Large intestine (tissue), 3 donors: ENCODE results near the gene C1GALT1. TPM values are rescaled to one million over a fixed set of nuclear protein-coding genes. Genes with fewer than 3 reads are reported as not detected.
"Not testable (repeated sequence)": the region's sequence is repeated elsewhere in the genome, so short reads cannot be mapped to it uniquely, and the experiment has no call there.

Experiments
- DNase-seq, 2 donors: peaks; one replicate each; pipeline versions ENCODE4 v3.0.0 to v3.0.0-alpha.2; 2013
- H3K27ac ChIP-seq: one replicate; pipeline ENCODE4 v1.5.1; 2013; ENCODE audit warnings: low read length
- H3K27me3 ChIP-seq: 2 replicates; pipeline ENCODE4 v1.6.1; 2013; ENCODE audit warnings: low read length; ENCODE audit not compliant: control insufficient read depth, insufficient read depth
- H3K36me3 ChIP-seq: 2 replicates; pipeline ENCODE4 v1.6.1; 2013; ENCODE audit warnings: low read length; ENCODE audit not compliant: control insufficient read depth, insufficient read depth
- H3K4me1 ChIP-seq: one replicate; pipeline ENCODE4 v1.6.1; 2013; ENCODE audit warnings: low read length; ENCODE audit not compliant: control insufficient read depth, insufficient read depth
- H3K4me3 ChIP-seq: one replicate; pipeline ENCODE4 v1.5.1; 2013; ENCODE audit warnings: low read length
- H3K9me3 ChIP-seq: one replicate; pipeline ENCODE4 v1.6.1; 2013; ENCODE audit warnings: mild to moderate bottlenecking, low read depth, low read length, moderate library complexity; ENCODE audit not compliant: control insufficient read depth
- WGBS: methylation state at CpG from one replicate; pipeline ENCODE4 v1.1.5; 2013; ENCODE audit warnings: low lambda C conversion rate; ENCODE audit not compliant: insufficient coverage; 5-methylcytosine and 5-hydroxymethylcytosine counted together
- polyA plus RNA-seq: library from polyadenylated mRNA; unstranded; fragments of 120-200 nt; gene quantifications from one replicate; pipeline ENCODE4 v1.2.1, GENCODE V29; 2013

The C1GALT1 gene
- polyA plus RNA-seq, 1 donor, result 54.7 TPM

- Histone ChIP-seq H3K36me3 (peaks cover 3% of the 10 kb centered on the region), H3K9me3 (peaks cover 9% of the 10 kb centered on the region), H3K27me3 (no peaks in the 10 kb centered on the region), H3K4me1 (no peaks in the 10 kb centered on the region), H3K4me3 (no peak overlapping the region), H3K27ac (no peak overlapping the region)
- DNase-seq, result no peak
- no CpG with 5 or more reads among the region's 1 CpG for WGBS
Observed at GRCh38 chr7:7228967-7229366, 46.6 kb downstream of the C1GALT1 start.

DNA sequence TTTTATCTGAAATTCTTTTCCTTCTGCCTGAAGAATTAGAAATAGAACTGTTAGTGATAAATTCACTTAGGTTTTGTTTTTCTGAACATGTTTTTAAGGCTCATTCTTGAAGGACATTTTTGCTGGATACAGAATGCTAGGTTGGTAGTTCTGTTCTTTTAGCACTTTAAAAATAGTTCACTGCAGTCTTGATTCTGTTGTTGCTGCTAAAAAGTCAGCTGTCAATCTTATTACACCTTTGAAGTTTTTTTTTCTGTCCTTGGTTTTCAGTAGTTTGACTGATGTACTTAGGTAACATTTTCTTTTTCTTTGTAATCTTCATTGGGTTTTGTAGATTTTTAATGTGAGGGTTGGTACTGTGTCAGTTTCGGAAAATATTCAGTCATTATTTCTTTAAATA lies 48.7 kb downstream of the C1GALT1 start:
- no CpG with 5 or more reads among the region's 1 CpG for WGBS
- Histone ChIP-seq H3K27ac (no peak overlapping the region), H3K27me3 (no peaks in the 10 kb centered on the region), H3K4me3 (no peak overlapping the region), H3K4me1 (no peaks in the 10 kb centered on the region), H3K36me3 (peaks cover 3% of the 10 kb centered on the region), H3K9me3 (peaks cover 9% of the 10 kb centered on the region)
- no peak for DNase-seq

DNA sequence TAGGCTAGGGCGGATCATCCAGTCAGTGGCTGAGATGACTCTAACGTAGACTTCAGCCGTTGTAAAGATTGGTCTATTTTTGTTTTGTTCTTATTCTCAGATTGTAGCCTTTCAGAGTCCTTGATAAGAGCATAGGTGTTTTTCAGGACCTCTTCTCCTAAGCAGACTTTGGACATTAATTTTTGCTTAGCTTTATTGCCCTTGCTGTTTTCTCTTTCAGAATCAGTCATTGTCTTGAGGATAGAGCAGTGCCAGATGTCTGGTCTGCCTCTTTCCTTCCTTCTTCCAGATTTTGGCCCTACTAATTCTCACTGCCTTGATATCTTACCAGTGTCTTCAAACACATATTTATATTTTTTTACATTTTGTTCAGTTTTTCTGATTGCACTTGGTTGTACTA lies 49.5 kb downstream of the C1GALT1 start:
- H3K4me3 ChIP-seq, result no peak overlapping the region
- H3K27ac ChIP-seq, result no peak overlapping the region
- H3K4me1 ChIP-seq, result no peaks in the 10 kb centered on the region
- H3K9me3 ChIP-seq, result peaks cover 9% of the 10 kb centered on the region
- peaks cover 3% of the 10 kb centered on the region for H3K36me3 ChIP-seq
- WGBS, result no CpG with 5 or more reads among the region's 3 CpGs
- H3K27me3 ChIP-seq, result no peaks in the 10 kb centered on the region
- DNase-seq, result no peak

- no peak for DNase-seq
- Histone ChIP-seq H3K9me3 (peaks cover 9% of the 10 kb centered on the region), H3K27me3 (no peaks in the 10 kb centered on the region), H3K27ac (no peak overlapping the region), H3K4me3 (no peak overlapping the region), H3K4me1 (no peaks in the 10 kb centered on the region), H3K36me3 (peaks cover 18% of the 10 kb centered on the region)
- WGBS, result no CpG with 5 or more reads among the region's 3 CpGs
Observed at GRCh38 chr7:7235347-7235746, 53.0 kb downstream of the C1GALT1 start.

- WGBS, result no CpG with 5 or more reads among the region's 1 CpG
- Histone ChIP-seq H3K9me3 (peaks cover 3% of the 10 kb centered on the region), H3K27ac (no peak overlapping the region), H3K4me1 (no peaks in the 10 kb centered on the region), H3K27me3 (no peaks in the 10 kb centered on the region), H3K4me3 (no peak overlapping the region), H3K36me3 (peaks cover 18% of the 10 kb centered on the region)
- no peak for DNase-seq
Observed at GRCh38 chr7:7236041-7236440, 53.7 kb downstream of the C1GALT1 start.

DNA sequence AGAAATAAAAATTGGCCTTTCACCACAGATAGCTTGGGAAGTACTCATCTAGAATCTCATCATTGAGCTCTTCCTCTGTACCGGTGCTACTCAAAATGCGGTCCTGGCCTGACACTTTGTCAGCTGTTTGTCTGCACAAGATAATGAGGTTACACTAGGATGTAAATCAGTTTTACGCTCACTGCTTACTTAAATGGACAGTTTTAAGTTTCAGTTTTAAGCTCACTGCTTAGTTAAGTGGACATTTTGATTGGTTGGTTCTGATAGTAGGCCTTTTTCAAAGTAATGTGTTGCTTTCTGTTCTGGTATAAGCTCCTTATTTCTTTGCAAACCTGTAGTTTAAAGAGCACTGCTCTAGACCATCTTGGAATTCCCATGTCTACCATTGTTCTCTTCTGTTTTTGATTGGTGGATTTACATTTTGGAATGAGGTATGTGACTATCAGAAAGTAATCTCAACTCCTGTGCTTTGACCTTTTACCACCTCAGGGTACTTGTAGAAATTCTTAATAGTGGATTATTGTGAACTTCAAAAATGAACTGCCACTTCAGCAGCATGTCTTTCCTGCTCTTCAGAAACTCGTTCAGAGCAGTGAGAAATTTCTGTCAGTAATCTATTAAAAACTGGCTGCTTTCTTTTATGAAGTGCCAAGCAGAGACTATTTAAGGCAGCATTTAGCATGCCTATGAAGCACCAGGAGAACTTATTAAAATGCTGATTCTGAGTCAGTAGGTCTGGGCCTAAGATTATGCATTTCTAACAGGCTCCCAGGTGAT lies 55.0 kb downstream of the C1GALT1 start:
- no peak overlapping the region for H3K27ac ChIP-seq

DNA sequence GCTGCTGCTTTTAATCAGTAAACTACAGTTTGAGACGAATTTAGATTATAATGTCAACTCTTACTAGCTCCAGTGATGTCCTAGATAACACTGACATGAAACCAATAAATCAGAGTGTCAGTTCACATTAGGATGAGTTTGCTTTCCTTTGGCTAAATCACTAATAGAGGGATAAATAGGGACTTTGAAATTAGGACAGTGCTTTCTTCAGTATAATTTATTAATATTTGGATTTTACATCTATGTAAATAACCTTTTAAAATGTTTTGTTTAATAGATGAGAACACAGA lies 55.6 kb downstream of the C1GALT1 start:
- Histone ChIP-seq H3K36me3 (peaks cover 18% of the 10 kb centered on the region), H3K27me3 (no peaks in the 10 kb centered on the region), H3K27ac (no peak overlapping the region), H3K4me1 (no peaks in the 10 kb centered on the region), H3K4me3 (no peak overlapping the region), H3K9me3 (no peaks in the 10 kb centered on the region)
- 20% methylated on average over 1 of the region's 1 CpG for WGBS
- DNase-seq, result no peak

More for the DNA sequence above, 55.0 kb downstream of the C1GALT1 start:
- no peaks in the 10 kb centered on the region for H3K4me1 ChIP-seq
- DNase-seq, result no peak
- H3K4me3 ChIP-seq, result no peak overlapping the region
- H3K9me3 ChIP-seq, result no peaks in the 10 kb centered on the region
- peaks cover 18% of the 10 kb centered on the region for H3K36me3 ChIP-seq
- WGBS, result no CpG with 5 or more reads among the region's 4 CpGs
- no peaks in the 10 kb centered on the region for H3K27me3 ChIP-seq

- no peaks in the 10 kb centered on the region for H3K4me1 ChIP-seq
- H3K27me3 ChIP-seq, result no peaks in the 10 kb centered on the region
- no peaks in the 10 kb centered on the region for H3K9me3 ChIP-seq
- no peak overlapping the region for H3K4me3 ChIP-seq
- no peak for DNase-seq
- no peak overlapping the region for H3K27ac ChIP-seq
- no CpG with 5 or more reads among the region's 1 CpG for WGBS
- peaks cover 23% of the 10 kb centered on the region for H3K36me3 ChIP-seq
Observed at GRCh38 chr7:7239346-7239745, 57.0 kb downstream of the C1GALT1 start.

GRCh38 chr7:7242899-7243298 lies 60.6 kb downstream of the C1GALT1 start:
- Histone ChIP-seq H3K4me1 (no peaks in the 10 kb centered on the region), H3K4me3 (no peak overlapping the region), H3K9me3 (no peaks in the 10 kb centered on the region), H3K27me3 (no peaks in the 10 kb centered on the region), H3K27ac (no peak overlapping the region), H3K36me3 (peaks cover 22% of the 10 kb centered on the region)
- no peak for DNase-seq
- no CpG with 5 or more reads among the region's 3 CpGs for WGBS

GRCh38 chr7:7245233-7245632 lies 62.9 kb downstream of the C1GALT1 start:
- H3K27ac ChIP-seq, H3K36me3 ChIP-seq, H3K4me1 ChIP-seq, H3K9me3 ChIP-seq, DNase-seq, H3K4me3 ChIP-seq, H3K27me3 ChIP-seq: not testable (repeated sequence)
- WGBS, result no CpG with 5 or more reads among the region's 13 CpGs

- Histone ChIP-seq H3K36me3 (peaks cover 8% of the 10 kb centered on the region), H3K4me3 (no peak overlapping the region), H3K4me1 (peaks cover 2% of the 10 kb centered on the region), H3K27ac (no peak overlapping the region), H3K9me3 (no peaks in the 10 kb centered on the region), H3K27me3 (no peaks in the 10 kb centered on the region)
- DNase-seq, result no peak
- WGBS, result no CpG with 5 or more reads among the region's 3 CpGs
Observed at GRCh38 chr7:7246223-7246622, 63.9 kb downstream of the C1GALT1 start.
